Mesendoderm (in vitro differentiated cells): Measurements from ENCODE around the gene COL6A2.
A peak's percentile ranks its signal among the peaks of the same experiment; 100 is the strongest.

ENCODE experiments used
- DNase-seq: peaks from one replicate; pipeline ENCODE4 v3.0.0; 2013
- H2AK5ac ChIP-seq: 2 replicates; pipeline ENCODE4 v1.6.1; 2013; ENCODE audit warnings: low read length, inconsistent platforms
- H2BK120ac ChIP-seq: 2 replicates; pipeline ENCODE4 v1.6.1; 2013; ENCODE audit warnings: low read depth, mild to moderate bottlenecking, low read length, moderate library complexity, mixed read lengths
- H2BK15ac ChIP-seq: replicated peaks from 2 replicates; pipeline ENCODE4 v1.6.1; 2013; ENCODE audit warnings: low read depth, mild to moderate bottlenecking, moderate library complexity
- H2BK5ac ChIP-seq: 2 replicates; pipeline ENCODE4 v1.6.1; 2013; ENCODE audit warnings: low read length, inconsistent platforms
- H3K18ac ChIP-seq: 2 replicates; pipeline ENCODE4 v1.6.1; 2013; ENCODE audit warnings: mild to moderate bottlenecking, low read length, mixed read lengths
- H3K23ac ChIP-seq: one replicate; pipeline ENCODE4 v1.6.1; 2013; ENCODE audit warnings: low read length
- H3K27ac ChIP-seq: 2 replicates; pipeline ENCODE4 v1.5.1; 2013; ENCODE audit warnings: low read depth, mild to moderate bottlenecking, inconsistent platforms, low read length, moderate library complexity
- H3K27me3 ChIP-seq: 2 replicates; pipeline ENCODE4 v1.6.1; 2013; ENCODE audit warnings: low read length, control low read depth, mild to moderate bottlenecking, inconsistent platforms; ENCODE audit not compliant: insufficient read depth, poor library complexity
- H3K36me3 ChIP-seq: 2 replicates; pipeline ENCODE4 v1.6.1; 2013; ENCODE audit warnings: low read length, inconsistent platforms; ENCODE audit not compliant: control insufficient read depth, insufficient read depth
- H3K4ac ChIP-seq: one replicate; pipeline ENCODE4 v1.6.1; 2013; ENCODE audit warnings: low read depth, mild to moderate bottlenecking, low read length, moderate library complexity
- H3K4me1 ChIP-seq: 2 replicates; pipeline ENCODE4 v1.6.1; 2013; ENCODE audit warnings: low read depth, low read length, inconsistent platforms; ENCODE audit not compliant: control insufficient read depth
- H3K4me2 ChIP-seq: 2 replicates; pipeline ENCODE4 v1.6.1; 2013; ENCODE audit warnings: low read length
- H3K4me3 ChIP-seq: 2 replicates; pipeline ENCODE4 v1.5.1; 2013; ENCODE audit warnings: mild to moderate bottlenecking, low read length
- H3K56ac ChIP-seq: one replicate; pipeline ENCODE4 v1.6.1; 2013; ENCODE audit warnings: low read length
- H3K79me1 ChIP-seq: 2 replicates; pipeline ENCODE4 v1.6.1; 2013; ENCODE audit warnings: low read length, inconsistent platforms
- H3K79me2 ChIP-seq: 2 replicates; pipeline ENCODE4 v1.6.1; 2013; ENCODE audit warnings: mild to moderate bottlenecking, low read length; ENCODE audit not compliant: control insufficient read depth, insufficient read depth
- H3K9ac ChIP-seq: 2 replicates; pipeline ENCODE4 v1.6.1; 2013; ENCODE audit warnings: low read length, inconsistent platforms
- H4K5ac ChIP-seq: one replicate; pipeline ENCODE4 v1.6.1; 2013; ENCODE audit warnings: low read length
- H4K8ac ChIP-seq: one replicate; pipeline ENCODE4 v1.6.1; 2013; ENCODE audit warnings: low read depth, mild to moderate bottlenecking, control low read depth, low read length, moderate library complexity
- WGBS: extraction: QIAGEN DNeasy Blood & Tissue Kit; methylation state at CpG from one replicate; pipeline ENCODE4 v1.1.7; 2013; ENCODE audit warnings: low lambda C conversion rate, missing lambda C conversion rate; ENCODE audit not compliant: insufficient coverage; ENCODE audit errors: extremely low coverage; 5-methylcytosine and 5-hydroxymethylcytosine counted together

COL6A2 gene

GRCh38 chr21:46141767-46142581, 44.1 kb downstream of the COL6A2 start:
- Histone ChIP-seq H3K36me3 (no peaks in the 10 kb centered on the region), H3K9ac (peak overlapping the region; percentile 29), H4K8ac (no peak overlapping the region), H3K27me3 (no peaks in the 10 kb centered on the region), H2BK120ac (no peak overlapping the region), H3K79me2 (no peaks in the 10 kb centered on the region), H4K5ac (no peak overlapping the region), H3K79me1 (no peaks in the 10 kb centered on the region), H3K4ac (no peak overlapping the region), H3K18ac (no peak overlapping the region), H2BK5ac (no peak overlapping the region), H3K4me2 (no peak overlapping the region), H3K27ac (no peak overlapping the region), H3K23ac (no peak overlapping the region), H3K4me3 (peak overlapping the region; percentile 15), H2BK15ac (no peak overlapping the region), H2AK5ac (no peak overlapping the region), H3K4me1 (no peaks in the 10 kb centered on the region), H3K56ac (no peak overlapping the region)
- DNase-seq: peak; percentile 27
- WGBS: no CpG with 5 or more reads among the region's 45 CpGs

- Histone ChIP-seq H4K8ac (no peak overlapping the region), H3K4me1 (no peaks in the 10 kb centered on the region), H2BK5ac (no peak overlapping the region), H2BK15ac (no peak overlapping the region), H2BK120ac (no peak overlapping the region), H3K4me3 (no peak overlapping the region), H3K79me2 (no peaks in the 10 kb centered on the region), H3K79me1 (no peaks in the 10 kb centered on the region), H3K27me3 (no peaks in the 10 kb centered on the region), H3K23ac (no peak overlapping the region), H3K4ac (no peak overlapping the region), H3K27ac (no peak overlapping the region), H3K56ac (no peak overlapping the region), H3K36me3 (no peaks in the 10 kb centered on the region), H4K5ac (no peak overlapping the region), H3K18ac (no peak overlapping the region), H2AK5ac (no peak overlapping the region), H3K9ac (no peak overlapping the region), H3K4me2 (no peak overlapping the region)
- WGBS: no CpG with 5 or more reads among the region's 21 CpGs
- DNase-seq: no peak
Measured at GRCh38 chr21:46142582-46143473, 44.9 kb downstream of the COL6A2 start.

GRCh38 chr21:46144464-46145070, 46.7 kb downstream of the COL6A2 start:
- no peak overlapping the region for H3K4me3 ChIP-seq
- no peaks in the 10 kb centered on the region for H3K36me3 ChIP-seq
- H2BK15ac ChIP-seq: no peak overlapping the region
- peak; percentile 45 for DNase-seq
- H3K9ac ChIP-seq: no peak overlapping the region
- WGBS: no CpG with 5 or more reads among the region's 4 CpGs
- H3K56ac ChIP-seq: no peak overlapping the region
- no peaks in the 10 kb centered on the region for H3K27me3 ChIP-seq
- H2BK5ac ChIP-seq: no peak overlapping the region
- no peak overlapping the region for H3K4ac ChIP-seq
- no peaks in the 10 kb centered on the region for H3K79me2 ChIP-seq
- no peak overlapping the region for H3K27ac ChIP-seq
- no peak overlapping the region for H4K8ac ChIP-seq
- H3K4me1 ChIP-seq: no peaks in the 10 kb centered on the region
- H4K5ac ChIP-seq: no peak overlapping the region
- no peak overlapping the region for H2AK5ac ChIP-seq
- H3K4me2 ChIP-seq: no peak overlapping the region
- no peak overlapping the region for H2BK120ac ChIP-seq
- no peak overlapping the region for H3K18ac ChIP-seq
- no peak overlapping the region for H3K23ac ChIP-seq
- no peaks in the 10 kb centered on the region for H3K79me1 ChIP-seq

DNA sequence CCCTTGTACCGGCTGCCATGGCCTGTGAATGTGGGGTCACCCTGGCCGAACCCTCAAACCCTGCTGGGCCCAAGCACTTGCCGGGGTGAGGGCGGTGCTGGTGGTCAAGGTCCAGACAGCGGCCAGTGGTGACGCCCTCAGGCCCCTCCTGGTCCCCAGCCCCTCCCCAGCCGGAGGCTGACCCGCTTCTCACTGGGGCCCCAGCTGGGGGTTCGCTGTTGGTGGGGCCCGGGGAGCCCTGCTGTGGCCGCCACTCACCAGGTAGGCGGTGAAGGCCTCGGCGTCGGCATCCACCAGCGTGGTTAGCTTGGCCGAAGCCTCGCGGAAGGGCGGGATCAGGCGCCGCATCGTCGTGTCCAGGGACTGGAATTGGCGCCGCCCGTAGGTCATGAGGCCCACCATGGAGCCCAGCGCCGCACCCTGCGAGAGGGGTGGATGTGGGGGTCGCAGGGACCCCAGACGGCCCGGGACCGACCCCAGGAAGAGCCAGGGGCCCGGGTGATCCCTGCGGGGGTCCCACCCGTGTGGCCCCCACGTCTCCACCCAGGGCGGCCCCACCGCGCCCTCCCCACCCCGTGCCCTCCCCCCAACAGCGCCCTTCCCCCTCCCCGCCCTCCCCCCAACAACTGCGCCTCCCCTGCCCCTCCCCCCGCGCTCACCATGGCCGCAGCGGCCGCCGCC, 47.4 kb downstream of the COL6A2 start:
- WGBS: no CpG with 5 or more reads among the region's 51 CpGs
- H2BK120ac ChIP-seq: no peak overlapping the region
- no peak overlapping the region for H2AK5ac ChIP-seq
- H2BK15ac ChIP-seq: no peak overlapping the region
- no peaks in the 10 kb centered on the region for H3K79me1 ChIP-seq
- H3K27me3 ChIP-seq: no peaks in the 10 kb centered on the region
- H3K56ac ChIP-seq: no peak overlapping the region
- no peak overlapping the region for H3K4me2 ChIP-seq
- H3K4me3 ChIP-seq: no peak overlapping the region
- no peak overlapping the region for H3K23ac ChIP-seq
- H2BK5ac ChIP-seq: no peak overlapping the region
- DNase-seq: no peak
- H3K79me2 ChIP-seq: no peaks in the 10 kb centered on the region
- H4K5ac ChIP-seq: no peak overlapping the region
- H3K4ac ChIP-seq: peak overlapping the region; percentile 4
- no peaks in the 10 kb centered on the region for H3K36me3 ChIP-seq
- H4K8ac ChIP-seq: no peak overlapping the region
- no peak overlapping the region for H3K9ac ChIP-seq
- H3K4me1 ChIP-seq: no peaks in the 10 kb centered on the region
- H3K18ac ChIP-seq: no peak overlapping the region
- H3K27ac ChIP-seq: no peak overlapping the region

DNA sequence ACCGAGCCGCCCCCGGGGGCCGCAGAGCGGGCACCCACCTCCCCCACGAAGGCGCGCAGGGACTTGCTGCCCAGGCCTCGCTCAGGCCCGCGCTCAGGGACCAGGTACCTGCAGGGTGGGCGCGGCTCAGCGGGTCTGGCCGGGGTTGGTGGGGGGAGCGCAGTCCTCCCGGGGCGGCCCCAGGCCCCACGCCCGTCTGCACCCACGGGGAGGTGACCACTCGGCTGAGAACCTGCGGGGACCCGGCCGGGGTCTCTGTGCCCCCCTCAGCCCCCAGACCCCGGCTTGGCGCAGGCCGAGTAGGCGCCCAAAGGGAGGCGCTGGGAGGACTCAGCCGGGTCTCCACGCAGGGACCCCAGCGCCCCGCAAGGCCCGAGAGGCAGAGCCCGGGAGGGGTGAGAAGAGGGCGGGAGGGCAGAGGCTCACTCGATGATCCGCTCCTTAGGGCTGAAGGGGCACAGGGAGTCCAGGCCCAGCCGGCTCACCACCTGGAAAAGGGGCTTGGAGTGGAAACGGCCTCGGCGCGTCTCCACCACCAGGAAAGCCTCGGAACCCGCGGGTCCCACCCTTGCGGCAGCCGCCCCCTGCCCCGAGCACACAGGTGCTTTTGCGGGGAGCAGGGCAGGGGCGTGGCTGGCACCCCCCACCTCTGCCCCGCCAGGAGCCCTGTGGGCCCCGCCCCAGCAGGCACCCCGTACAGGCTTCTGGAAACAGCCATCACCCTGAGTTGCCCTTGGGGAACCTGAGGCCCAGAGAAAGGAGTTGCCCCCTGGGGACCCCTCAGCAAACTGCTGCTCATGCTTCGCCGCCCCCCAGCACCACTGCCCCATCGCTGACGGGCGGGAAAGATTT, 48.2 kb downstream of the COL6A2 start:
- WGBS: no CpG with 5 or more reads among the region's 60 CpGs
- no peak overlapping the region for H2AK5ac ChIP-seq
- no peak overlapping the region for H3K27ac ChIP-seq
- H3K4ac ChIP-seq: no peak overlapping the region
- H2BK120ac ChIP-seq: no peak overlapping the region
- no peaks in the 10 kb centered on the region for H3K79me1 ChIP-seq
- no peak overlapping the region for H4K8ac ChIP-seq
- H3K4me1 ChIP-seq: no peaks in the 10 kb centered on the region
- H3K79me2 ChIP-seq: no peaks in the 10 kb centered on the region
- H3K36me3 ChIP-seq: no peaks in the 10 kb centered on the region
- no peak overlapping the region for H4K5ac ChIP-seq
- H3K56ac ChIP-seq: no peak overlapping the region
- no peak for DNase-seq
- no peak overlapping the region for H3K4me2 ChIP-seq
- no peaks in the 10 kb centered on the region for H3K27me3 ChIP-seq
- no peak overlapping the region for H3K9ac ChIP-seq
- no peak overlapping the region for H2BK5ac ChIP-seq
- no peak overlapping the region for H3K4me3 ChIP-seq
- H2BK15ac ChIP-seq: no peak overlapping the region
- no peak overlapping the region for H3K23ac ChIP-seq
- no peak overlapping the region for H3K18ac ChIP-seq
